Esophagus muscularis mucosa (tissue), 3 donors: ENCODE measurements around the gene TLX1.

Source experiments
- CTCF ChIP-seq, 3 experiments: fragments of 200-600 bp in 2 of 3; fragments of 450-650 bp in 1 of 3; sonication (generic) in 2 of 3; IDR thresholded peaks; one replicate each; pipeline ENCODE4 v1.5.1; 2017 to 2019; ENCODE audit warnings: antibody characterized with exemption in 3 of 3, mild to moderate bottlenecking in 2 of 3, moderate library complexity in 1 of 3
- POLR2A ChIP-seq: fragments of 450-650 bp; IDR thresholded peaks from one replicate; pipeline ENCODE4 v1.6.1; 2017; ENCODE audit warnings: antibody characterized with exemption, moderate library complexity, mild to moderate bottlenecking, low read depth
- POLR2AphosphoS5 ChIP-seq, 2 donors: sonication (generic); formaldehyde crosslinking; IDR thresholded peaks; one replicate each; pipeline ENCODE4 v1.6.1; 2017; ENCODE audit warnings: antibody characterized with exemption in 2 of 2

- TF ChIP-seq CTCF (IDR thresholded peaks at IDR 0.05) (no peak), POLR2A (no peak), POLR2AphosphoS5 (IDR thresholded peaks at IDR 0.05) (no peak)
Observed at GRCh38 chr10:101162677-101163076, 31.6 kb downstream of the TLX1 start.
